Liver (tissue), 3 donors: ENCODE measurements around the gene UBXN4.

Source experiments
- EGR1 ChIP-seq, 2 donors: IDR thresholded peaks; 2 replicates each; pipeline ENCODE4 v1.6.1; 2016 to 2018; ENCODE audit warnings: antibody characterized with exemption in 2 of 2, low read depth in 2 of 2
- FOXA2 ChIP-seq: IDR thresholded peaks from 2 replicates; pipeline ENCODE4 v1.6.1; 2016; ENCODE audit warnings: antibody characterized with exemption
- MAX ChIP-seq: IDR thresholded peaks from 2 replicates; pipeline ENCODE4 v1.6.1; 2016; ENCODE audit warnings: antibody characterized with exemption
- NR2F2 ChIP-seq: IDR thresholded peaks from 2 replicates; pipeline ENCODE4 v1.6.1; 2016; ENCODE audit warnings: antibody characterized with exemption
- RAD21 ChIP-seq, 2 donors: IDR thresholded peaks; 2 replicates each; pipeline ENCODE4 v1.6.1; 2016; ENCODE audit warnings: antibody characterized with exemption in 2 of 2, mild to moderate bottlenecking in 2 of 2
- SP1 ChIP-seq: IDR thresholded peaks from 2 replicates; pipeline ENCODE4 v1.6.1; 2018; ENCODE audit warnings: antibody characterized with exemption, mild to moderate bottlenecking
- YY1 ChIP-seq: IDR thresholded peaks from 2 replicates; pipeline ENCODE4 v1.6.1; 2016; ENCODE audit warnings: antibody characterized with exemption, mild to moderate bottlenecking
- ZBTB33 ChIP-seq: IDR thresholded peaks from 2 replicates; pipeline ENCODE4 v1.6.1; 2016; ENCODE audit warnings: antibody characterized with exemption
- TF ChIP-seq, protein P1 (sequence below): fragments of 150-350 bp; IDR thresholded peaks from 2 replicates; pipeline ENCODE4 v1.5.1; 2017; ENCODE audit warnings: improper control_type of control experiment, low read depth, low read length; ENCODE audit not compliant: missing input control
- TF ChIP-seq, protein P2 (sequence below): IDR thresholded peaks from 2 replicates; pipeline ENCODE4 v1.6.1; 2016; ENCODE audit warnings: antibody characterized with exemption, mild to moderate bottlenecking
- donor health status: healthy.
- donor health status: healthy.

DNA sequence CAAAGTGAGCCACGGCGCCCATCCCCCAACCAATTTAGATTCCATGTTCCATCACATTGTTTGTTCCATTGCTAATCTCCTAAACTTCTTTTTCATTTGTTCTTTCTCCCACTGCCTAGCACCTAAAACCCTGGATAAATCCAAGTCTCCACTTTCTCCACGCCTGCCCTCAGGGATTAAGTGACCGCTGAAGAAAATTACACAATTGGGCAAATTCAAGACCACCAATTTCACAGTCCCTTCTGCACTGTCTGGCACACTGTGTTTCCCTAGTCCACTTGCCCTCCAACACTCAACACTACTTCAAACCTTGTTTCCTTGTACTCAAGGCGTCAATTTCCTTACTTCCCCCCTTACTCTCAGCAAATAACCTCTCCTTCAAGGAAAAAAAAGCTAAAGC is 5.1 kb upstream of the UBXN4 start:
- TF ChIP-seq, protein P1, sequence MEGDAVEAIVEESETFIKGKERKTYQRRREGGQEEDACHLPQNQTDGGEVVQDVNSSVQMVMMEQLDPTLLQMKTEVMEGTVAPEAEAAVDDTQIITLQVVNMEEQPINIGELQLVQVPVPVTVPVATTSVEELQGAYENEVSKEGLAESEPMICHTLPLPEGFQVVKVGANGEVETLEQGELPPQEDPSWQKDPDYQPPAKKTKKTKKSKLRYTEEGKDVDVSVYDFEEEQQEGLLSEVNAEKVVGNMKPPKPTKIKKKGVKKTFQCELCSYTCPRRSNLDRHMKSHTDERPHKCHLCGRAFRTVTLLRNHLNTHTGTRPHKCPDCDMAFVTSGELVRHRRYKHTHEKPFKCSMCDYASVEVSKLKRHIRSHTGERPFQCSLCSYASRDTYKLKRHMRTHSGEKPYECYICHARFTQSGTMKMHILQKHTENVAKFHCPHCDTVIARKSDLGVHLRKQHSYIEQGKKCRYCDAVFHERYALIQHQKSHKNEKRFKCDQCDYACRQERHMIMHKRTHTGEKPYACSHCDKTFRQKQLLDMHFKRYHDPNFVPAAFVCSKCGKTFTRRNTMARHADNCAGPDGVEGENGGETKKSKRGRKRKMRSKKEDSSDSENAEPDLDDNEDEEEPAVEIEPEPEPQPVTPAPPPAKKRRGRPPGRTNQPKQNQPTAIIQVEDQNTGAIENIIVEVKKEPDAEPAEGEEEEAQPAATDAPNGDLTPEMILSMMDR = no peak
- TF ChIP-seq SP1 = no peak
- no peak for TF ChIP-seq ZBTB33
- no peak for TF ChIP-seq YY1
- TF ChIP-seq MAX = no peak
- no peak for TF ChIP-seq EGR1 (IDR thresholded peaks at IDR 0.05; ENCODE audit: low read depth in 2 of 2)
- TF ChIP-seq, protein P2, sequence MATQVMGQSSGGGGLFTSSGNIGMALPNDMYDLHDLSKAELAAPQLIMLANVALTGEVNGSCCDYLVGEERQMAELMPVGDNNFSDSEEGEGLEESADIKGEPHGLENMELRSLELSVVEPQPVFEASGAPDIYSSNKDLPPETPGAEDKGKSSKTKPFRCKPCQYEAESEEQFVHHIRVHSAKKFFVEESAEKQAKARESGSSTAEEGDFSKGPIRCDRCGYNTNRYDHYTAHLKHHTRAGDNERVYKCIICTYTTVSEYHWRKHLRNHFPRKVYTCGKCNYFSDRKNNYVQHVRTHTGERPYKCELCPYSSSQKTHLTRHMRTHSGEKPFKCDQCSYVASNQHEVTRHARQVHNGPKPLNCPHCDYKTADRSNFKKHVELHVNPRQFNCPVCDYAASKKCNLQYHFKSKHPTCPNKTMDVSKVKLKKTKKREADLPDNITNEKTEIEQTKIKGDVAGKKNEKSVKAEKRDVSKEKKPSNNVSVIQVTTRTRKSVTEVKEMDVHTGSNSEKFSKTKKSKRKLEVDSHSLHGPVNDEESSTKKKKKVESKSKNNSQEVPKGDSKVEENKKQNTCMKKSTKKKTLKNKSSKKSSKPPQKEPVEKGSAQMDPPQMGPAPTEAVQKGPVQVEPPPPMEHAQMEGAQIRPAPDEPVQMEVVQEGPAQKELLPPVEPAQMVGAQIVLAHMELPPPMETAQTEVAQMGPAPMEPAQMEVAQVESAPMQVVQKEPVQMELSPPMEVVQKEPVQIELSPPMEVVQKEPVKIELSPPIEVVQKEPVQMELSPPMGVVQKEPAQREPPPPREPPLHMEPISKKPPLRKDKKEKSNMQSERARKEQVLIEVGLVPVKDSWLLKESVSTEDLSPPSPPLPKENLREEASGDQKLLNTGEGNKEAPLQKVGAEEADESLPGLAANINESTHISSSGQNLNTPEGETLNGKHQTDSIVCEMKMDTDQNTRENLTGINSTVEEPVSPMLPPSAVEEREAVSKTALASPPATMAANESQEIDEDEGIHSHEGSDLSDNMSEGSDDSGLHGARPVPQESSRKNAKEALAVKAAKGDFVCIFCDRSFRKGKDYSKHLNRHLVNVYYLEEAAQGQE = no peak
- no peak for TF ChIP-seq RAD21 (IDR thresholded peaks at IDR 0.05)
- no peak for TF ChIP-seq FOXA2
- no peak for TF ChIP-seq NR2F2
